Ishikawa (cell line): Measurements from ENCODE around the gene CA12.
A peak's percentile ranks its signal among the peaks of the same experiment; 100 is the strongest.

Experiments used
- CEBPB ChIP-seq: IDR thresholded peaks from 2 replicates; pipeline ENCODE4 v1.6.1; 2012
- CREB1 ChIP-seq: IDR thresholded peaks from 2 replicates; pipeline ENCODE4 v1.6.1; 2012; ENCODE audit warnings: low read depth
- EP300 ChIP-seq: IDR thresholded peaks from 2 replicates; pipeline ENCODE4 v1.6.1; 2012; ENCODE audit warnings: borderline replicate concordance
- FOXM1 ChIP-seq: IDR thresholded peaks from 2 replicates; pipeline ENCODE4 v1.6.1; 2012; ENCODE audit warnings: low read depth, borderline replicate concordance
- NFIC ChIP-seq: IDR thresholded peaks from 2 replicates; pipeline ENCODE4 v1.6.1; 2012
- RAD21 ChIP-seq: IDR thresholded peaks from 2 replicates; pipeline ENCODE4 v1.6.1; 2012; ENCODE audit warnings: low read depth
- TAF1 ChIP-seq: IDR thresholded peaks from 2 replicates; pipeline ENCODE4 v1.6.1; 2012; ENCODE audit warnings: low read depth, mild to moderate bottlenecking
- TCF12 ChIP-seq: IDR thresholded peaks from 2 replicates; pipeline ENCODE4 v1.6.1; 2012; ENCODE audit warnings: low read depth
- YY1 ChIP-seq: IDR thresholded peaks from 2 replicates; pipeline ENCODE4 v1.6.1; 2012; ENCODE audit warnings: low read depth
- ZBTB7A ChIP-seq: IDR thresholded peaks from 2 replicates; pipeline ENCODE4 v1.6.1; 2012; ENCODE audit warnings: low read depth
- TF ChIP-seq, protein P1 (sequence below): IDR thresholded peaks from 2 replicates; pipeline ENCODE4 v1.6.1; 2012; ENCODE audit warnings: low read depth, mild to moderate bottlenecking
- TF ChIP-seq, protein P2 (sequence below): IDR thresholded peaks from 2 replicates; pipeline ENCODE4 v1.6.1; 2012
- TF ChIP-seq, protein P3 (sequence below): IDR thresholded peaks from 2 replicates; pipeline ENCODE4 v1.6.1; 2012

DNA sequence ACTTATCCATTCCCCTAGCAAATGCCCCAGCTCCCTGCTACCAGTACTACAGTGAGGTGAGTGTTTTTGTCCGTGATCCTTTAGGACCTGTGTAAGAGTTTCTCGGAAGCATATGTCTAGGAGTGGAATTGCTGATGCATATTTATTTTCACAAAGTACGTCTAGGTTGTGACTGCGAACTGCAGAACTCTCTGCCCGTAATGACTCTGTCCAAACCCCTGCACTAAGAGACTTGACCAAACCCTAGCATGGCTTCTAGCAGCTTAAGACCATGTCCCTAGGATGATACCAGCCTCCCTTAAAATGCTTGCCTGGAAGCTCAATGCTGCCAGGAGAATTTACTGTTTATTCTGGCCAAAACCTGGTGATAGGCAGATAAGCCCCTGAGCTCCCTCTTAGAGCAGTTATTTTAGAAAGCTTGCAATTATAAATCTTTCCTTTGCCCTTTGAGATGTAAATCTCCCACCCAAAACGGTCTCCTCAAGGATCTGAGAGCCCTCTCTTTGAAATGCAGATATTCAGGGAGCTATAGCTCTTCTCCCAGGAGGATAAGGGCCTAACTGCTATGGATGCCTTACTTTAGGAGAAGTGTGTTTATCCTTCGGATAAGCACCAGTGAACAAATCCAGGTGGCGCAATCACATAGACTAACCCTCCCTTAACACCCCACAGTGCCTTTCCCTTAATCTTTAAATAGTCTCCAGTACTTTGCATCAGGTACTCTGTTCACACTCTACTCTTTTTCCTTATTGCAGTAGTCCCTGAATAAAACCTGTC lies 14.7 kb upstream of the CA12 start:
- TF ChIP-seq CEBPB (peak; percentile 82), EP300 (no peak), YY1 (no peak), RAD21 (no peak), TAF1 (no peak), NFIC (no peak), ZBTB7A (no peak), TCF12 (no peak), FOXM1 (no peak), CREB1 (no peak)
- TF ChIP-seq, protein P1, sequence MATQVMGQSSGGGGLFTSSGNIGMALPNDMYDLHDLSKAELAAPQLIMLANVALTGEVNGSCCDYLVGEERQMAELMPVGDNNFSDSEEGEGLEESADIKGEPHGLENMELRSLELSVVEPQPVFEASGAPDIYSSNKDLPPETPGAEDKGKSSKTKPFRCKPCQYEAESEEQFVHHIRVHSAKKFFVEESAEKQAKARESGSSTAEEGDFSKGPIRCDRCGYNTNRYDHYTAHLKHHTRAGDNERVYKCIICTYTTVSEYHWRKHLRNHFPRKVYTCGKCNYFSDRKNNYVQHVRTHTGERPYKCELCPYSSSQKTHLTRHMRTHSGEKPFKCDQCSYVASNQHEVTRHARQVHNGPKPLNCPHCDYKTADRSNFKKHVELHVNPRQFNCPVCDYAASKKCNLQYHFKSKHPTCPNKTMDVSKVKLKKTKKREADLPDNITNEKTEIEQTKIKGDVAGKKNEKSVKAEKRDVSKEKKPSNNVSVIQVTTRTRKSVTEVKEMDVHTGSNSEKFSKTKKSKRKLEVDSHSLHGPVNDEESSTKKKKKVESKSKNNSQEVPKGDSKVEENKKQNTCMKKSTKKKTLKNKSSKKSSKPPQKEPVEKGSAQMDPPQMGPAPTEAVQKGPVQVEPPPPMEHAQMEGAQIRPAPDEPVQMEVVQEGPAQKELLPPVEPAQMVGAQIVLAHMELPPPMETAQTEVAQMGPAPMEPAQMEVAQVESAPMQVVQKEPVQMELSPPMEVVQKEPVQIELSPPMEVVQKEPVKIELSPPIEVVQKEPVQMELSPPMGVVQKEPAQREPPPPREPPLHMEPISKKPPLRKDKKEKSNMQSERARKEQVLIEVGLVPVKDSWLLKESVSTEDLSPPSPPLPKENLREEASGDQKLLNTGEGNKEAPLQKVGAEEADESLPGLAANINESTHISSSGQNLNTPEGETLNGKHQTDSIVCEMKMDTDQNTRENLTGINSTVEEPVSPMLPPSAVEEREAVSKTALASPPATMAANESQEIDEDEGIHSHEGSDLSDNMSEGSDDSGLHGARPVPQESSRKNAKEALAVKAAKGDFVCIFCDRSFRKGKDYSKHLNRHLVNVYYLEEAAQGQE: no peak
- TF ChIP-seq, protein P2, sequence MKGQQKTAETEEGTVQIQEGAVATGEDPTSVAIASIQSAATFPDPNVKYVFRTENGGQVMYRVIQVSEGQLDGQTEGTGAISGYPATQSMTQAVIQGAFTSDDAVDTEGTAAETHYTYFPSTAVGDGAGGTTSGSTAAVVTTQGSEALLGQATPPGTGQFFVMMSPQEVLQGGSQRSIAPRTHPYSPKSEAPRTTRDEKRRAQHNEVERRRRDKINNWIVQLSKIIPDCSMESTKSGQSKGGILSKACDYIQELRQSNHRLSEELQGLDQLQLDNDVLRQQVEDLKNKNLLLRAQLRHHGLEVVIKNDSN: no peak
- TF ChIP-seq, protein P3, sequence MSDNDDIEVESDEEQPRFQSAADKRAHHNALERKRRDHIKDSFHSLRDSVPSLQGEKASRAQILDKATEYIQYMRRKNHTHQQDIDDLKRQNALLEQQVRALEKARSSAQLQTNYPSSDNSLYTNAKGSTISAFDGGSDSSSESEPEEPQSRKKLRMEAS: no peak
